Pancreas (tissue), 10 donors: Measurements from ENCODE around the gene ZFAND2B. TPM values are rescaled to one million over a fixed set of nuclear protein-coding genes. Genes with fewer than 3 reads are reported as not detected.
"Not testable (repeated sequence)": the region's sequence is repeated elsewhere in the genome, so short reads cannot be mapped to it uniquely, and the experiment has no call there.

Experiments used
- ATAC-seq, 4 donors: fragments of 200-7000 bp; cut with Tn5 transposase; one replicate each; pipeline versions ENCODE4 v1.8.0 to v1.9.1; 2020; ENCODE audit warnings: mild to moderate bottlenecking in 4 of 4, moderate library complexity in 4 of 4
- DNase-seq, 6 donors: peaks; one replicate each; pipeline ENCODE4 v3.0.0-alpha.2; 2020
- FAIRE-seq: peaks from 2 replicates; lab custom pipeline; 2012; peaks lifted over from hg19 to GRCh38; lab: Jason Lieb, UNC
- H3K27ac ChIP-seq, 4 donors: fragments of 200-600 bp; sonication (generic); 1 replicate in 3 of 4; 2 replicates in 1 of 4; pipeline versions ENCODE4 v1.5.0 to v1.8.0; 2020
- H3K27me3 ChIP-seq, 4 donors: fragments of 200-600 bp; one replicate each; pipeline ENCODE4 v1.8.0; 2021
- H3K36me3 ChIP-seq, 3 donors: fragments of 200-600 bp; sonication (generic) in 1 of 3; one replicate each; pipeline versions ENCODE4 v1.5.0 to v1.8.0; 2020 to 2021
- H3K4me1 ChIP-seq, 3 donors: fragments of 200-600 bp; one replicate each; pipeline ENCODE4 v1.8.0; 2021
- H3K4me3 ChIP-seq, 4 donors: fragments of 200-600 bp; sonication (generic) in 2 of 4; one replicate each; pipeline versions ENCODE4 v1.5.0 to v1.8.0; 2020 to 2021
- H3K9me3 ChIP-seq, 4 donors: fragments of 200-600 bp; one replicate each; pipeline ENCODE4 v1.8.0; 2021
- whole genome bisulfite sequencing, 2 donors: extraction: QIAGEN DNeasy Blood & Tissue Kit; methylation state at CpG; one replicate each; pipeline ENCODE4 v1.1.7; 2013; 5-methylcytosine and 5-hydroxymethylcytosine counted together
- intact Hi-C, 3 donors: fragments of 100-400 bp; cut with DNase I; formaldehyde crosslinking; loops; one replicate each; pipeline versions ENCODE4 v1.11.1 to v1.14.2; 2022
- polyA plus RNA-seq, 2 donors: library from polyadenylated mRNA; stranded (reverse); fragments of 200-250 nt; gene quantifications; one replicate each; pipeline ENCODE4 v1.2.3, GENCODE V29; 2013
- total RNA-seq, 6 donors: library from RNA; stranded (reverse); fragmentation: NEBNext Ultra II Directional in 4 of 6; extraction: Animal tissue kit (Norgen Biotek cat#: 25700) in 4 of 6; gene quantifications; one replicate each; pipeline versions ENCODE4 v1.2.1 to v1.2.4, GENCODE V29; 2021 to 2023
- TF ChIP-seq, protein P1 (sequence below), 4 donors: fragments of 200-600 bp; sonication (generic) in 3 of 4; IDR thresholded peaks; one replicate each; pipeline versions ENCODE4 v1.5.0 to v1.8.0; 2021; ENCODE audit warnings: antibody characterized with exemption in 4 of 4
- donor health status: healthy with polysubstance abuse.
- donor health status: DM: no; HTN: no; CAD: no; lungs with moderate emphysema.
- donor health status: DM: no; HTN: no; CAD: no.
- donor health status: control.
- donor health status: control.
- donor health status: Bipolar disorder and iron deficiency.
- donor health status: DM: yes; HTN: yes; CAD: no.
- donor health status: DM: no; HTN: no; CAD: no.
- donor health status: DM: no; HTN: no; CAD: no.
- donor health status: DM: yes; HTN: yes; CAD: no.

ZFAND2B gene
- total and polyA plus RNA-seq, 8 donors = 18.9 to 66.9 (median 27.1) TPM

DNA sequence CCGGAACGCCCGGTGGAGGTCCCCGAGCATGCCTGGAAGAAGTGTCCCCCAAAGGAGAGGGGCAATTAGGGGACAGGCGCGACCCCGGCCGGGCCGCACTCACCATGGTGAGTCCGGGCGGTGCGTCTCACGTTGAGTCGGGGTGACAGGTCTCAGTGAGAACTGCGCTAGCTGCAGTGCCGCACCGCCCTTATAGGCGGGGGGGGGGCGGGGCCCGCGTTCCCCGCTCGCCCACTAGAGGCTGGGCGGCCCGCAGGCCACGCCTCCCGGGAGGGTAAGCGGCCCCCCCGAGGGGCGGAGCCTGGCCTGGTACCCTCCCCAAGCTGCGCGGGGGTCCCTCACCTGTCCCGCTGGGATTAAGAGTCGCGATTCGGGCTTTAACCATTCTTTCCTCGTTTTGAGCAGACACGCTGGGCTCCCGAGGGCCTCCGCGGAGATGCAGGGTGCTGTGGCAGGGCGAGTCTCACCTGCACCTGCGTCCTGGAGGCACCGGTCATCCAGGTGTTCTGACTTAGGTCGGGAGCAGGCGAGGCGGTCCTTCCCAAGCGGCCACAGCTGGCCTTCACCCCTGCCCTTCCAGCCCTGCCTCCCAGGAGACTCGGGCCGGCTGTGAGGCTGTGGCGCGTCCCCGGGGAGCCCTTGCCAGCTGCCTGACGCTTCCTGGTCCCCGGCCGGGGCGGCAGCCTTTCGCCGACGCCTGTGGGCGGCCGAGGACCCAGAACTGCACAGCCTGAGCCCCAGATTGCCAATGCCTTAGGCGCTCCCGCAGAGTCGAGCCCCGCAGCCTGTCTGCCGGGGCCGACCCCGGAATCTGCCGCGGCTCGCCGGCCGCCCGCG, 47.4 kb downstream of the ZFAND2B start, which contains the start of gene TUBA4A:
TSS of gene TUBA4A (minus strand) at position 166 of the 837 bp plus-strand sequence. CDS start at position 106, 60 bp downstream.
- Histone ChIP-seq H3K4me1 (peaks cover 18 to 42% (median 27%) of the 10 kb centered on the region in 3 donors), H3K27ac (peak within 1 kb of the TSS; percentile 73 to 89 (median 78)), H3K27me3 (no peaks in the 10 kb centered on the region), H3K9me3 (no peaks in the 10 kb centered on the region), H3K4me3 (peak within 1 kb of the TSS; percentile 58 to 82 (median 64)), H3K36me3 (peaks cover 0 to 5% (median 0%) of the 10 kb centered on the region in 3 donors)
- 0 to 1% methylated on average over 50 to 76 of the region's 76 CpGs for WGBS, 2 donors
- TF ChIP-seq, protein P1, sequence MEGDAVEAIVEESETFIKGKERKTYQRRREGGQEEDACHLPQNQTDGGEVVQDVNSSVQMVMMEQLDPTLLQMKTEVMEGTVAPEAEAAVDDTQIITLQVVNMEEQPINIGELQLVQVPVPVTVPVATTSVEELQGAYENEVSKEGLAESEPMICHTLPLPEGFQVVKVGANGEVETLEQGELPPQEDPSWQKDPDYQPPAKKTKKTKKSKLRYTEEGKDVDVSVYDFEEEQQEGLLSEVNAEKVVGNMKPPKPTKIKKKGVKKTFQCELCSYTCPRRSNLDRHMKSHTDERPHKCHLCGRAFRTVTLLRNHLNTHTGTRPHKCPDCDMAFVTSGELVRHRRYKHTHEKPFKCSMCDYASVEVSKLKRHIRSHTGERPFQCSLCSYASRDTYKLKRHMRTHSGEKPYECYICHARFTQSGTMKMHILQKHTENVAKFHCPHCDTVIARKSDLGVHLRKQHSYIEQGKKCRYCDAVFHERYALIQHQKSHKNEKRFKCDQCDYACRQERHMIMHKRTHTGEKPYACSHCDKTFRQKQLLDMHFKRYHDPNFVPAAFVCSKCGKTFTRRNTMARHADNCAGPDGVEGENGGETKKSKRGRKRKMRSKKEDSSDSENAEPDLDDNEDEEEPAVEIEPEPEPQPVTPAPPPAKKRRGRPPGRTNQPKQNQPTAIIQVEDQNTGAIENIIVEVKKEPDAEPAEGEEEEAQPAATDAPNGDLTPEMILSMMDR (IDR thresholded peaks at IDR 0.05) = no peak
- DNase-seq (peak; percentile 85 to 95 (median 91)), FAIRE-seq (no peak), ATAC-seq (peak; percentile 83 to 90 (median 86))
- intact Hi-C loops = no loop called here

DNA sequence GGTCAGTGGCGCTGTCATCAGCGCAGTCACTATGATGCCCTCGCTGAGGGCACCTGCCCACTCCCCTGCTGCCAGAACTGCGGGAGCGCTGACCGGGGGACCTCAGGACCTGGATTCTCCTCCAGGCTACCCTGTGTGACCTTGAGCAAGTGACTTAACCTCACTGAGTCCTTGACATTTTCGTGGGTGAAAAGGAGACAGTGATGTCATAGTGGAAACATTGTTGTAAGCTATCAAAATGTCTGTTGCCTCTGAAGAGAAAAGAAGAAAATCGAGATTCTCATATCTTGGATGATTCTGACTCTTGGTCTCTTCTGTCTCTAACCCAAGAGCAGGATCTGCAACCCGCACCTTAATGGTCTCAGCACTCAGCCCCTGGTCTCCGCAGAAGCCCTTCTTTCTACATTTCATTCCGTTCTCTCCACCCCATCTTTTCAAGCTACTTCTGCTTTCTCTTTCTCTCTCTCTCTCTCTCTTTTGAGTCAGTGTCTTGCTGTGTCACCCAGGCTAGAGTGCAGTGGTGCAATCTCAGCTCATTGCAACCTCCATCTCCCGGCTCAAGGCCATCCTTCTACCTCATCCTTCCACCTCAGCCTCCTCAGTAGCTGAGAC, 48.1 kb downstream of the ZFAND2B start:
- ATAC-seq (peak; percentile 3 to 10 (median 8)), DNase-seq (no peak), FAIRE-seq (no peak)
- Histone ChIP-seq H3K4me3 (peak overlapping the region; percentile 58 to 82 (median 64)), H3K27me3 (no peaks in the 10 kb centered on the region), H3K27ac (peak overlapping the region; percentile 73 to 89 (median 78)), H3K9me3 (no peaks in the 10 kb centered on the region), H3K4me1 (peaks cover 10 to 35% (median 20%) of the 10 kb centered on the region in 3 donors), H3K36me3 (peaks cover 0 to 5% (median 0%) of the 10 kb centered on the region in 3 donors)
- WGBS, 2 donors = 24 to 27% methylated on average over 12 of the region's 12 CpGs
- TF ChIP-seq, protein P1 (IDR thresholded peaks at IDR 0.05) = no peak
- intact Hi-C loops = no loop called here

- H3K4me3 ChIP-seq, DNase-seq, H3K27me3 ChIP-seq, H3K27ac ChIP-seq, intact Hi-C loops, H3K36me3 ChIP-seq, H3K4me1 ChIP-seq, H3K9me3 ChIP-seq, FAIRE-seq, ATAC-seq: not testable (repeated sequence)
- 81 to 88% methylated on average over 10 of the region's 10 CpGs for WGBS, 2 donors
Observed at GRCh38 chr2:219258942-219259341, 52.4 kb downstream of the ZFAND2B start.

Other genes starting within 250 kb of the ZFAND2B start
- gene CDK5R2, start 247.1 kb upstream of the ZFAND2B start, total RNA-seq = 1 to 10 TPM in 2 of 6 donors, under 1 TPM in 4; 0.19 to 1.7 (median 0.65) TPM
- 1 to 10 TPM; 4.2 to 8.6 TPM for gene CDK5R2, start 247.1 kb upstream of the ZFAND2B start, polyA plus RNA-seq
- gene FEV, start 221.6 kb upstream of the ZFAND2B start, total RNA-seq = 1 to 10 TPM in 2 of 6 donors, under 1 TPM in 4; 0.35 to 3.1 (median 0.72) TPM
- gene FEV, start 221.6 kb upstream of the ZFAND2B start, polyA plus RNA-seq = 10 to 100 TPM in 1 of 2 donors, 1 to 10 TPM in 1; 3.9 to 32.6 TPM
- 10 to 100 TPM in 2 of 6 donors, 1 to 10 TPM in 4; 3.7 to 29.6 (median 7.4) TPM for gene CRYBA2, start 213.4 kb upstream of the ZFAND2B start, total RNA-seq
- gene CRYBA2, start 213.4 kb upstream of the ZFAND2B start, polyA plus RNA-seq = 100 to 1,000 TPM in 1 of 2 donors, 10 to 100 TPM in 1; 66.3 to 314 TPM
- gene CFAP65, start 165.3 kb upstream of the ZFAND2B start, total RNA-seq = under 1 TPM; 0.06 to 0.22 (median 0.12) TPM
- under 1 TPM; 0.19 to 0.38 TPM for gene CFAP65, start 165.3 kb upstream of the ZFAND2B start, polyA plus RNA-seq
- gene IHH, start 145.9 kb upstream of the ZFAND2B start, total RNA-seq = under 1 TPM in 2 of 6 donors, not detected in 4; 0.09 to 0.19 TPM
- gene IHH, start 145.9 kb upstream of the ZFAND2B start, polyA plus RNA-seq = under 1 TPM in 1 of 2 donors, not detected in 1; 0.09 TPM
- gene NHEJ1, start 46.0 kb upstream of the ZFAND2B start, total RNA-seq = 1 to 10 TPM; 3.9 to 8.7 (median 7.4) TPM
- 1 to 10 TPM; 4.1 to 4.2 TPM for gene NHEJ1, start 46.0 kb upstream of the ZFAND2B start, polyA plus RNA-seq
- gene SLC23A3, start 36.8 kb upstream of the ZFAND2B start, total RNA-seq = 1 to 10 TPM in 1 of 6 donors, under 1 TPM in 5; 0.16 to 2.4 (median 0.68) TPM
- gene SLC23A3, start 36.8 kb upstream of the ZFAND2B start, polyA plus RNA-seq = 1 to 10 TPM; 1.8 to 3.0 TPM
- 10 to 100 TPM; 20.1 to 32.9 (median 26.1) TPM for gene CNPPD1, start 29.9 kb upstream of the ZFAND2B start, total RNA-seq
- gene CNPPD1, start 29.9 kb upstream of the ZFAND2B start, polyA plus RNA-seq = 10 to 100 TPM; 23.6 to 28.0 TPM
- gene RETREG2, start 28.5 kb upstream of the ZFAND2B start, total RNA-seq = 10 to 100 TPM; 38.7 to 59.4 (median 46.2) TPM
- gene RETREG2, start 28.5 kb upstream of the ZFAND2B start, polyA plus RNA-seq = 10 to 100 TPM; 31.6 to 59.0 TPM
- gene ABCB6, start 12.2 kb downstream of the ZFAND2B start, total RNA-seq = 1 to 10 TPM; 3.8 to 8.9 (median 6.3) TPM
- 10 to 100 TPM; 26.4 to 36.7 TPM for gene ABCB6, start 12.2 kb downstream of the ZFAND2B start, polyA plus RNA-seq
- gene ATG9A, start 22.9 kb downstream of the ZFAND2B start, total RNA-seq = 10 to 100 TPM; 17.7 to 25.5 (median 20.5) TPM
- gene ATG9A, start 22.9 kb downstream of the ZFAND2B start, polyA plus RNA-seq = 10 to 100 TPM; 12.1 to 19.2 TPM
- gene ANKZF1, start 23.0 kb downstream of the ZFAND2B start, total RNA-seq = 10 to 100 TPM; 17.7 to 36.5 (median 28.7) TPM
- gene ANKZF1, start 23.0 kb downstream of the ZFAND2B start, polyA plus RNA-seq = 10 to 100 TPM; 66.0 to 85.0 TPM
- 1 to 10 TPM; 1.8 to 4.1 (median 2.3) TPM for gene GLB1L, start 38.7 kb downstream of the ZFAND2B start, total RNA-seq
- 1 to 10 TPM; 4.3 to 6.9 TPM for gene GLB1L, start 38.7 kb downstream of the ZFAND2B start, polyA plus RNA-seq
- 10 to 100 TPM; 14.7 to 18.5 (median 16.8) TPM for gene STK16, start 38.7 kb downstream of the ZFAND2B start, total RNA-seq
- 10 to 100 TPM; 17.1 to 28.4 TPM for gene STK16, start 38.7 kb downstream of the ZFAND2B start, polyA plus RNA-seq
- gene TUBA4B, start 46.5 kb downstream of the ZFAND2B start, total RNA-seq = not detected
- gene TUBA4B, start 46.5 kb downstream of the ZFAND2B start, polyA plus RNA-seq = not detected
- 10 to 100 TPM; 12.2 to 19.5 (median 13.3) TPM for gene TUBA4A, start 47.1 kb downstream of the ZFAND2B start, total RNA-seq
- 10 to 100 TPM; 15.6 to 51.5 TPM for gene TUBA4A, start 47.1 kb downstream of the ZFAND2B start, polyA plus RNA-seq
- 10 to 100 TPM; 44.5 to 66.7 (median 60.8) TPM for gene DNAJB2, start 72.6 kb downstream of the ZFAND2B start, total RNA-seq
- gene DNAJB2, start 72.6 kb downstream of the ZFAND2B start, polyA plus RNA-seq = 10 to 100 TPM; 82.3 to 96.3 TPM
- 10 to 100 TPM in 4 of 6 donors, 1 to 10 TPM in 2; 6.3 to 81.7 (median 23.7) TPM for gene PTPRN, start 102.6 kb downstream of the ZFAND2B start, total RNA-seq
- 100 to 1,000 TPM in 1 of 2 donors, 10 to 100 TPM in 1; 58.3 to 220 TPM for gene PTPRN, start 102.6 kb downstream of the ZFAND2B start, polyA plus RNA-seq
- gene RESP18, start 126.0 kb downstream of the ZFAND2B start, total RNA-seq = not detected
- gene RESP18, start 126.0 kb downstream of the ZFAND2B start, polyA plus RNA-seq = under 1 TPM in 1 of 2 donors, not detected in 1; 0.16 TPM
- gene DNPEP, start 181.1 kb downstream of the ZFAND2B start, total RNA-seq = 10 to 100 TPM; 21.0 to 32.8 (median 25.1) TPM
- gene DNPEP, start 181.1 kb downstream of the ZFAND2B start, polyA plus RNA-seq = 10 to 100 TPM; 54.6 to 89.4 TPM
- 1 to 10 TPM in 5 of 6 donors, under 1 TPM in 1; 0.75 to 6.1 (median 1.9) TPM for gene DES, start 211.6 kb downstream of the ZFAND2B start, total RNA-seq
- gene DES, start 211.6 kb downstream of the ZFAND2B start, polyA plus RNA-seq = 100 to 1,000 TPM in 1 of 2 donors, 10 to 100 TPM in 1; 12.6 to 101 TPM
- 1 to 10 TPM; 2.6 to 4.9 (median 3.6) TPM for gene SPEG, start 228.1 kb downstream of the ZFAND2B start, total RNA-seq
- gene SPEG, start 228.1 kb downstream of the ZFAND2B start, polyA plus RNA-seq = 10 to 100 TPM; 21.9 to 33.3 TPM